NCI-H524 (cell line): ENCODE measurements around the gene PHC3.
"Not testable (repeated sequence)": the region's sequence is repeated elsewhere in the genome, so short reads cannot be mapped to it uniquely, and the experiment has no call there.

Experiments
- DNase-seq, 2 experiments: peaks; one replicate each; lab custom pipeline; 2025; lab: John Stamatoyannopoulos, UW

PHC3 gene

GRCh38 chr3:170128977-170129431, 52.5 kb downstream of the PHC3 start:
- no peak for DNase-seq

- DNase-seq, result peak in 1 of 2 experiments; percentile 48
Observed at GRCh38 chr3:170128259-170128976, 53.1 kb downstream of the PHC3 start.

GRCh38 chr3:170117134-170117533, 64.4 kb downstream of the PHC3 start:
- DNase-seq, result peak in 1 of 2 experiments; percentile 15

GRCh38 chr3:170114165-170114564, 67.4 kb downstream of the PHC3 start:
- DNase-seq, result not testable (repeated sequence)

- no peak for DNase-seq
Observed at GRCh38 chr3:170111147-170111771, 70.3 kb downstream of the PHC3 start.

- no peak for DNase-seq
Observed at GRCh38 chr3:170109579-170110293, 71.8 kb downstream of the PHC3 start.

- no peak for DNase-seq
Observed at GRCh38 chr3:170108955-170109354, 72.6 kb downstream of the PHC3 start.

- DNase-seq, result no peak
Observed at GRCh38 chr3:170107941-170108340, 73.6 kb downstream of the PHC3 start.

- no peak for DNase-seq
Observed at GRCh38 chr3:170102431-170102830, 79.1 kb downstream of the PHC3 start.

GRCh38 chr3:170100944-170101343, 80.6 kb downstream of the PHC3 start:
- no peak for DNase-seq

- DNase-seq, result no peak
Observed at GRCh38 chr3:170098753-170099152, 82.8 kb downstream of the PHC3 start.

- no peak for DNase-seq
Observed at GRCh38 chr3:170096342-170096741, 85.2 kb downstream of the PHC3 start.

- DNase-seq, result no peak
Observed at GRCh38 chr3:170095771-170096170, 85.8 kb downstream of the PHC3 start.

- DNase-seq, result no peak
Observed at GRCh38 chr3:170092907-170093306, 88.6 kb downstream of the PHC3 start.

GRCh38 chr3:170090601-170090981, 90.9 kb downstream of the PHC3 start:
- no peak for DNase-seq

- DNase-seq, result no peak
Observed at GRCh38 chr3:170089862-170090600, 91.5 kb downstream of the PHC3 start.

- DNase-seq, result no peak
Observed at GRCh38 chr3:170085396-170085795, 96.1 kb downstream of the PHC3 start.

GRCh38 chr3:170083343-170083742, 98.2 kb downstream of the PHC3 start:
- no peak for DNase-seq

GRCh38 chr3:170081079-170081741, 100.3 kb downstream of the PHC3 start:
- DNase-seq, result no peak

GRCh38 chr3:170080605-170081004, 100.9 kb downstream of the PHC3 start:
- DNase-seq, result no peak

GRCh38 chr3:170079536-170080165, 101.9 kb downstream of the PHC3 start:
- DNase-seq, result no peak
